HG02870 (cell line): ENCODE data around the gene KIF1B.
A peak's percentile ranks its signal among the peaks of the same experiment; 100 is the strongest.
"Not testable (repeated sequence)": the region's sequence is repeated elsewhere in the genome, so short reads cannot be mapped to it uniquely, and the experiment has no call there.

Experiments
- ATAC-seq: cut with Tn5 transposase; IDR thresholded peaks from one replicate; pipeline ENCODE4 v1.9.1; 2021; ENCODE audit warnings: mild to moderate bottlenecking, moderate library complexity; ENCODE audit not compliant: unreplicated experiment

KIF1B gene

GRCh38 chr1:10424651-10425050 lies 214.3 kb downstream of the KIF1B start:
- no peak for ATAC-seq

DNA sequence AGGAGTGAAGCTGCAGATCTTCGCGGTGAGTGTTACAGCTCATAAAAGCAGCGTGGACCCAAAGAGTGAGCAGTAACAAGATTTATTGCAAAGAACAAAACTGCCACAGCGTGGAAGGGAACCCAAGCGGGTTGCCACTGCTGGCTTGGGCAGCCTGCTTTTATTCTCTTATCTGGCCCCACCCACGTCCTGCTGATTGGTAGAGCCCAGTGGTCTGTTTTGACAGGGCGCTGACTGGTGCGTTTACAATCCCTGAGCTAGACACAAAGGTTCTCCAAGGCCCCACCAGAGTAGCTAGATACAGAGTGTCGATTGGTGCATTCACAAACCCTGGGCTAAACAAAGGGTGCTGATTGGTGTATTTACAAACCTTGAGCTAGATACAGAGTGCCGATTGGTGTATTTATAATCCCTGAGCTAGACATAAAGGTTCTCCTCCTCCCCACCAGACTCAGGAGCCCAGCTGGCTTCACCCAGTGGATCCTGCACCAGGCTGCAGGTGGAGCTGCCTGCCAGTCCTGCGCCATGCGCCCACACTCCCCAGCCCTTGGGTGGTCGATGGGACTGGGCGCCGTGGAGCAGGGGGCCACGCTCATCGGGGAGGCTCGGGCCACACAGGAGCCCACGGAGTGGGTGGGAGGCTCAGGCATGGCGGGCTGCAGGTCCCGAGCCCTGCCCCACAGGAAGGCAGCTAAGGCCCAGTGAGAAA lies 215.6 kb downstream of the KIF1B start:
- not testable (repeated sequence) for ATAC-seq

DNA sequence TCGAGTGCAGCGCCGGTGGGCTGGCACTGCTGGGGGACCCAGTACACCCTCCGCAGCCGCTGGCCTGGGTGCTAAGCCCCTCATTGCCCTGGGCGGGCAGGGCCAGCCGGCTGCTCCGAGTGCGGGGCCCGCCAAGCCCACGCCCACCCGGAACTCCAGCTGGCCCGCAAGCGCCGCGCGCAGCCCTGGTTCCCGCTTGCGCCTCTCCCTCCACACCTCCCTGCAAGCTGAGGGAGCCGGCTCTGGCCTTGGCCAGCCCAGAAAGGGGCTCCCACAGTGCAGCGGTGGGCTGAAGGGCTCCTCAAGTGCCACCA lies 216.1 kb downstream of the KIF1B start:
- ATAC-seq: not testable (repeated sequence)

GRCh38 chr1:10428984-10429383 lies 218.6 kb downstream of the KIF1B start:
- no peak for ATAC-seq

- peak; percentile 11 for ATAC-seq
These were observed 219.5 kb downstream of the KIF1B start for GRCh38 chr1:10429868-10430215.

DNA sequence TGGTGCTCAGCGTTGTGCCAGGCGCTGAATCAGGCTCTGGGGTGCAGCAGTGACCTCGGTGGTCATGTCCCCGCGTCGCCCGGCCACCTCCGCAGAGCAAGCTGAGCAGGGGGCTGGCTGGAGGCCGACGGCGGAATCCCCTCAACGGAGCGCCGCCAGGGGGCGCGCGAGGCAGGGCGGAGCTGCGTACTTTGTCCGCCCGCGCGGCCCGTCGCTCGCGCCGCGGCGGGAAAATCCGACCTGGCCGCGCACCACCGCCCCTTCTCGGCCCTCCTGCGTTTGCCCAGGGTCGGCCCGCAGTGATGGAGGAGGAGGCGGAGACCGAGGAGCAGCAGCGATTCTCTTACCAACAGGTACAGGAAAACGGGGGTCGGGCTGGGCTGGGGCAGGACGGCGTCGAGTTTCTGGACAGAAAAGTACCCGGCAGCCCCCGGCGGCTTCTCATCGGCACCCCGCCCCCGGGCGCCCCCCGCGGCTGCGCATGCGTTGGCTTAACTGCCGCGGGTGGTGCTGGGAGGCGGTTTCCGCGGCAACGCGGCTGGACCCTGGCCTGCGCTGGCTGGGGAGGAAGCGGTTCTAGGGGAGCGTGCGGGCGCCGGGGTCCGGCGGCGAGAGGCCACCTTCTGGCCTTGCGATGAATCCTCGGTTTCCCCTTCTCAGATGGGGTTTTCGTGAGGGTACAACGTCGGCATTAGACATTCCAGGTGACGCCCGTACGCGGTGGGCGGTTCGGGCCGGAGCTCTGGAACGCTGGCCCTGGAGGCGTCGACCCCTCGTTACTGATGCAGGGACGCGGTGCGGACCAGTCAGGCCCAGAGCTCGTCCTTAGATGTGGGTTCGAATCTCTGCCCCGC lies 220.1 kb downstream of the KIF1B start, which contains the start of gene CENPS:
Gene CENPS (plus strand): TSS at position 218 of the 854 bp plus-strand sequence. CDS start 85 bp downstream, at position 303.
- ATAC-seq: peak; percentile 76
